HFF-Myc (cell line): ENCODE results near the gene NBR1.
A peak's percentile ranks its signal among the peaks of the same experiment; 100 is the strongest.
"Not testable (repeated sequence)": the region's sequence is repeated elsewhere in the genome, so short reads cannot be mapped to it uniquely, and the experiment has no call there.

Experiments used
- DNase-seq: peaks from one replicate; pipeline ENCODE4 v3.0.0-alpha.2; 2011; ENCODE audit warnings: low read depth; ENCODE audit errors: extremely low read depth
- H3K4me3 ChIP-seq: replicated peaks from 2 replicates; pipeline ENCODE4 v1.5.1; 2011; ENCODE audit warnings: low read depth, mild to moderate bottlenecking, control low read depth, low read length
- CTCF ChIP-seq: IDR thresholded peaks from 2 replicates; pipeline ENCODE4 v1.5.1; 2012; ENCODE audit warnings: mild to moderate bottlenecking, low read depth, low read length, control low read depth; ENCODE audit errors: missing control alignments

The NBR1 gene

GRCh38 chr17:43193251-43193650 is 22.2 kb downstream of the NBR1 start:
- no peak overlapping the region for H3K4me3 ChIP-seq
- DNase-seq = no peak
- TF ChIP-seq CTCF = no peak

GRCh38 chr17:43199633-43200032 is 28.6 kb downstream of the NBR1 start:
- TF ChIP-seq CTCF = no peak
- no peak overlapping the region for H3K4me3 ChIP-seq
- DNase-seq = no peak

DNA sequence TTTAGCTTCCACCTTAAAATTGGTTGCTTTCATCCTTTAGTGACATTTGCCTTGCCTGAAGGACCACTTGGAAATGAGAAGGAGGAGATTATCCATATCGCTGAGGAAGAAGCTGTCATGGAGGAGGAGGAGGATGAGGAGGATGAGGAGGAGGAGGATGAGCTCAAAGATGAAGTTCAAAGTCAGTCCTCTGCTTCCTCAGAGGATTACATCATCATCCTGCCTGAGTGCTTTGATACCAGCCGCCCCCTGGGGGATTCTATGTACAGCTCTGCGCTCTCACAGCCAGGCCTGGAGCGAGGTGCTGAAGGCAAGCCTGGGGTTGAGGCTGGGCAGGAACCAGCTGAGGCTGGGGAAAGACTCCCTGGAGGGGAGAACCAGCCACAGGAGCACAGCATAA is 29.1 kb downstream of the NBR1 start:
- no peak for DNase-seq
- no peak overlapping the region for H3K4me3 ChIP-seq
- TF ChIP-seq CTCF = no peak

DNA sequence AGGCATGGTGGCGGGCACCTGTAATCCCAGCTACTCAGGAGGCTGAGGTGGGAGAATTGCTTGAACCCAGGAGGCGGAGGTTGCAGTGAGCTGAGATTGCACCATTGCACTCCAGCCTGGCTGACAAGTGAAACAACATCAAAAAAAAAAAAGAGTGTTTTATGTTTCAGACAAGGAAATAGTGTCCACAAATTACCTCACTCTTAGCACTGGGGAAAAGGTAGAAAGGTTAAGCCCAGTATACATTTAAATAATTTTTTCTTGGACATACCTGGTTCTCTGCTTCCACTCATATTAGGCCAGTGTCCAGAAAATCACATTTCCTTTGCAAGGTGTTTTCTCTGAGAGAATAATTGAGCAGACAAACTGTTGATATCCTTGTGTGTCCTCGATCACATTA is 32.0 kb downstream of the NBR1 start:
- DNase-seq, H3K4me3 ChIP-seq: not testable (repeated sequence)

GRCh38 chr17:43210576-43210975 is 39.6 kb downstream of the NBR1 start:
- no peak for TF ChIP-seq CTCF

GRCh38 chr17:43211123-43211479 is 40.1 kb downstream of the NBR1 start:
- no peak for DNase-seq
- peak overlapping the region; percentile 64 for H3K4me3 ChIP-seq

More at GRCh38 chr17:43210576-43210975, 39.6 kb downstream of the NBR1 start:
- no peak for DNase-seq
- no peak overlapping the region for H3K4me3 ChIP-seq

More at GRCh38 chr17:43211123-43211479, 40.1 kb downstream of the NBR1 start:
- TF ChIP-seq CTCF = no peak
